GM18502 (cell line): Measurements from ENCODE around the gene PXDN.
"Not testable (repeated sequence)": the region's sequence is repeated elsewhere in the genome, so short reads cannot be mapped to it uniquely, and the experiment has no call there.

Source experiments
- ATAC-seq: cut with Tn5 transposase; IDR thresholded peaks from one replicate; pipeline ENCODE4 v1.9.1; 2021; ENCODE audit warnings: mild to moderate bottlenecking; ENCODE audit not compliant: unreplicated experiment, poor library complexity

The PXDN gene

GRCh38 chr2:1727101-1727771, 17.1 kb downstream of the PXDN start:
- ATAC-seq: no peak

GRCh38 chr2:1726558-1726957, 17.8 kb downstream of the PXDN start:
- no peak for ATAC-seq

- ATAC-seq: not testable (repeated sequence)
Observed at GRCh38 chr2:1724351-1724750, 20.0 kb downstream of the PXDN start.

- no peak for ATAC-seq
Observed at GRCh38 chr2:1723397-1724042, 20.8 kb downstream of the PXDN start.

GRCh38 chr2:1722692-1723091, 21.6 kb downstream of the PXDN start:
- ATAC-seq: no peak

- no peak for ATAC-seq
Observed at GRCh38 chr2:1721706-1722646, 22.3 kb downstream of the PXDN start.

DNA sequence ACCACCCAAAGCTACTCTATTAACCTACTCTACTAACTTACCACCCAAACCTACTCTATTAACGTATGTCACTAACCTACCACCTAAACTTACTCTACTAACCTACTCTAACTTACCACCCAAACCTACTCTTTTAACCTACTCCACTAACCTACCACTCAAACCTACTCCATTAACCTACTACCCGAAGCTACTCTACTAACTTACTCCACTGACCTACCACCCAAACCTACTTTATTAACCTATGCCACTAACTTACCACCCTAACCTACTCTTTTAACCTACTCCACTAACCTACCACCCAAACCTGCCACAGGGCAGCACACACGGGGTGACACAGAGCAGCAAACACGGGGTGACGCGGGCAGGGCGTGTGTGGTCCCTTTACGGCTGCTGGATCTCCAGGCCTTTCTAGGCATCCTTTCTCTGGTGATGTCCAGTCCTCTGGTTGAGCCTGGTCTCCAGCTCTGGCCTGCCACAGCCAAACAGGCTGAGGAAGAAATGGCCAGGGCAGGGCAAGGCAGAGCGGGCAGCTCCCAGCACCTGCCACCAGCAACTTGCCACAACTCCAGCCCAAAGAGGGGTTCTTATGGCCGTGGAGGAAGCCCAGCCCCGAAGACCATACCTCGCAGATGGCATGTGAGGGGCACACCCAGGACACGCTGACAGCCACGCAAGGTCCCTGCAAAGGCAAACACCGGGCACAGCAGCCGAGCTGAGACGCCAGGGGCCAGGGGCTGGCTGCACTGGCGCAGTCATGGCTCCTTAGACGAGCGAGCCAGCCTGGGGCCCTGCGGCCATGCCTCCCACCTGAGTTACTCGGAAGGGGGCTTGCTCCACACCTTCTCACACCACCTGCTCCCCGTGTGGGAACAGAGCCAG, 25.7 kb downstream of the PXDN start:
- ATAC-seq: no peak

DNA sequence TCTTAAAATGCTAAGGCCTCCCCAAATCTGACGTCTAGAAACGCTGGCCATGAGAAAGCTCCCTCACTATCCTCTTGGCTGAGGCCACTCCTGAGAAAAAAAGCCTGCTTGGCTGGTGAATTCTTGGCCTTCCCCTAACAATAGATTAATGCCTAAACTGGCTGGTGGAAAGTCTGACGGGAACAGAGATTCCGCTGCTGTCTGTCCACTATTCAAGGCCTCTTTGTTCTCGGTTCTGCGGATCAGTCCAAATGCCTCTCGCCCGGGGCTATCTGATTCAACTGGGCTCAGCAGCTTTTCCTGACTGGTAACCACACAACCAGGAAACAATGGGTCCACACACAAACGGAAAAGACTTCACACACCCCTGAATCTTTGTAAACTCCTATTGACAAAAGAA, 27.2 kb downstream of the PXDN start:
- ATAC-seq: no peak

GRCh38 chr2:1716441-1716840, 27.9 kb downstream of the PXDN start:
- no peak for ATAC-seq

DNA sequence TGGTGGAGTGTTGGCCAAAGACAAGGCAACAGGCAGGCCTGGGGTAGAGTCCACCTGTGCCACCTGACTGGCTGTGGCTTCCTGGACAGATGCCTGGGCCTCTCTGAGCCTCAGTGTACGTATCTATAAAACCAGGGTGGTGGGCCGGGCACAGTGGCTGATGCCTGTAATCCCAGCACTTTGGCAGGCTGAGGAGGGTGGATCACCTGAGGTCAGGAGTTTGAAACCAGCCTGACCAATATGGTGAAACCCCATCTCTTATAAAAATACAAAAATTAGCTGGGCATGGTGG, 28.4 kb downstream of the PXDN start:
- not testable (repeated sequence) for ATAC-seq

DNA sequence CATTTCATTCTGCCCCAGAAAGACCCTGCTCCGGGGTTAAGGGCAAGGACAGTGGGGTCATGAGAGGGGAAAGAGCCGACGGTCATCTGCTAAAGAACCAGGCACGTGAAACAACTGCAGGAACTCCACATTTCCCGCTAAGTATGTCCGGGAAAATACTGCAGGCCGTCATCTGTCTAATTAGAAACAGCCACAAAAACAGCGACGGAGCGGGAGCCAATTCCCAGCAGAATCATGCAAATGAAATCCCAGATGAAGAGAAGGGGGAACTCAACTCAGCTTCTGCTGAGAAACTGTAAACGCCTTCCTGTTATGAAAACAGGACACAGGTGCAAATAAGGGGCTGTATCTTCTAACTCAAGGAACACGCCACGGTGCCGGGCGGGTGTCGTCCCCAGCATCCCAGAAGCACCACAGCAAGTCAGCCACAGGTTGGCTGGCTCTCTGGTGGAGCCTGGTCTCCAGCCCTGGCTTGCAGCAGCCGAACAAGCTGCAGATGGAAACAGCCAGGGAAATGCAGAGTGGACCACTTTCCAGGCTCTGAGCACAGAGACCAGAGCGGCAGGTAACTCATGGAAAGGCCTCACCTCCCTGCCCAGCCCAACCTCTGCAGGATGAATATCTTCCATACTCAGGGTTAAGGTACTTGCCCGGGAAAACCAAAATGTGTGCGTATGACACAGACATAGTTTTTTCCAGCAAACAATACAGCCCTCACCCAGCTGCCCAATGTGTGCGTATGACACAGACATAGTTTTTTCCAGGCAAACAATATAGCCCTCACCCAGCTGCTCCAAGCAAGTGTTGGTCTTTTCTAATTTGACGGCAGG, 28.9 kb downstream of the PXDN start:
- ATAC-seq: no peak

DNA sequence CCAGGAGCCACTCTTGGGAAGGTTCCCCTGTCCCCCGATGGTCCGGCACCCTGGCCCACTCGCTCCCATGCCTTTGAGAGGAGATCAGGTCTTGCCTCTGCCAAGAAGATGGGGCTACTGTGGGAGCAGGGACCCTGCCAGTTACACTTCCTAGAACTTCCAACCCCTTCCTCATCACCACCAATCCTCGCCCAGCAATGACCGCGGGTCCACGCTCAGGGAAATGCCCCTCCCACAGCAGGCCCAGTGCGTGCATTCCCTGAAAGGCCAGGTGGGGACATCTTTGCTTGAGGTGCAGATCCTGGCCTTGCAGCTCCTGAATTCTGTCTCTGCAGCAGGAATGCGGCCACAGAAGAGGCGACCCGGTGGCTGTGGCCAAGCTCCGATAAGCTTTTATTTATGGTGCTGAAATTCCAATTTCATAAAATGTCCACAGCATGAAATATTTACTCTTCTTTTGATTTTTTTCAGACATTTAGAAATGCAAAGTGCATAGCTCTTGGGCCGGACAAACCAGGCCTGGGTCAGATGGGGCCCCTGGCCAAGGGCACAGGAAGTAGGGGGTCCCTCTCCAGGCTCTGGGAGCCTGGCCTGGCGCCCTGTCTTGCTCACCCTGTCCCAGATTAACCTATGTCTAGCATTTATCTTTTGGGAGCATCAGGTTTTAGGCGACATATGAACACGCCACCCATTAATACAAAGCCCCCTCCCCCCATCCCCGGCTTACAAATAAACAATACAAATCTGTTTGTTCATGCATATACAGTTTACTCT, 29.8 kb downstream of the PXDN start:
- no peak for ATAC-seq

GRCh38 chr2:1713839-1714236, 30.5 kb downstream of the PXDN start:
- no peak for ATAC-seq

DNA sequence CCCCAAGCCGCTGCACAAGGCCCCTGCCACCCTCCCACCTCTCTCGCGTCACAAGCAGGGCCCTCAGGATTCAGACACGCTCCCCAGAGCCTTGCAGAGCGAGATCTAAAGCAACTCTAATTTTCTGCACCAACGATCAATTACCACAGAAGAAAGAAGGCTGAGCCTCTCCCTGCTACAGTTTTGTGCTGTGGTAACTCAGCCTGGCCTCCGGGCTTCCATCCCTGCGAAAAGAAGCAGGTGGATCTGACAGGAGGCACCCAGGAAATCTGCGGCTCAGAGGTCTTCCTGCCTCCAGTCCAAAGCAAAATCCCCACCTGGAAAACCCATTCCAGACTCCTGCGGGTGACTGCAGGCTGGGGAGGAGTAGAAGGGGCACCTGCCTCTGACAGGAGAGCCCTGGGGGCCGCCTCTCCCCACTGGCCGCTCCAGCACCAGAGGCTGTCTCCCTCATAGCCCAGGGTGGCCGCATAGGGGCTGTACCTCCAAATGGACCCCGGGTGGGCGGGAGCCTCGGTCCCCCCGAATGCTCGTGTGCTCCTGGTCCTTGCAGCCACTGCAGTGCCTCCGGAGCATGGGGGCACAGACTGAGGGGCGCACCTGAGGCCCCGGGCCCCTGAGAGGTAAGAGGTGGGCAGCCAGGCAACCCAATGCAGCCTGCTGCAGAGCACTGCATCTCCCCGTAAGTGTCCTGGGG, 31.0 kb downstream of the PXDN start:
- no peak for ATAC-seq

- ATAC-seq: no peak
Observed at GRCh38 chr2:1709946-1710560, 34.3 kb downstream of the PXDN start.

GRCh38 chr2:1709335-1709605, 35.0 kb downstream of the PXDN start:
- ATAC-seq: no peak

- ATAC-seq: no peak
Observed at GRCh38 chr2:1708476-1709334, 35.6 kb downstream of the PXDN start.
